ENCODE measurements around the gene VPS33A.
A peak's percentile ranks its signal among the peaks of the same experiment; 100 is the strongest.

The VPS33A gene

DNA sequence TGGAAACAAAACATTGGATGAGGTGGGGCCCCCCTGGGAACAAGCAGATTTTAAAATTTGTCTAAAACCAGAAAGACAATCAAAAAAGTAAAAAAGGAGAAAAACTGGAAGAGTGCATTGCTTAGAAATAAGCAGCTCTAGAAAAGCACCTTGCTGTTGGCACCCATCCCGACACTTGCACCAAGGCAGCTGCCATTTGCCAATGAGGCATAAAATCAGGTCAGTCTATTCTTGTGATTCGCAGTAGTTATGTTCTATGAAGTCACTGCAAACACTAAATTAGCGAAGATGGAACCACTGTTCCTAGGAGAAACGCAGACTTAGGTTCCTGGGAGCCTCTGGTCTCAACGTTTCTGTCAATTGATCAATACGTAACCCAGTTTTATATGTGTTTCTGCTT, 16.2 kb downstream of the VPS33A start:
- Histone ChIP-seq H3K9ac (ENCODE audit: low read depth, low read length) (no peak overlapping the region), H3K27me3 (ENCODE audit: insufficient read depth, low read length) (no peaks in the 10 kb centered on the region), H3K4me3 (ENCODE audit: low read length) (no peak overlapping the region), H3K27ac (ENCODE audit: low read length) (no peak overlapping the region), H3K4me1 (ENCODE audit: insufficient read depth, low read length) (no peaks in the 10 kb centered on the region), H3K36me3 (ENCODE audit: insufficient read depth, low read depth, low read length) (peaks cover 19% of the 10 kb centered on the region), H3K9me3 (ENCODE audit: insufficient read depth, low read depth, low read length) (no peaks in the 10 kb centered on the region)

DNA sequence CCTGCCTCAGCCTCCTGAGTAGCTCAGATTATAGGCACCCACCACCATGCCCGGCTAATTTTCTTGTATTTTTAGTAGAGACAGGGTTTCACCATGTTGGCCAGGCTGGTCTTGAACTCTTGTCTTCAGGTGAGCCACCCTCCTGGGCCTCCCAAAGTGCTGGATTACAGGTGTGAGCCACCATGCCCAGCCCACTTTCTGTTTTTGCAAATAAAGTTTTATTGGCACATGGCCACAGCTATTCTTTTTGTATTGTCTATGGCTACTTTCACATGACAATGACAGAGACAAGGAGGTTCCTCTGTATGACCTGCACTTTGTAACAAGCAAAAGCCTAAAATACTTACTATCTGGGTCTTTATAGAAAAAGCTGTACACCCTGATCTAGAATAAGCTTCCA, 20.7 kb downstream of the VPS33A start:
- Histone ChIP-seq H3K27ac (ENCODE audit: low read length) (no peak overlapping the region), H3K9ac (ENCODE audit: low read depth, low read length) (no peak overlapping the region), H3K9me3 (ENCODE audit: insufficient read depth, low read depth, low read length) (no peaks in the 10 kb centered on the region), H3K36me3 (ENCODE audit: insufficient read depth, low read depth, low read length) (peaks cover 41% of the 10 kb centered on the region), H3K27me3 (ENCODE audit: insufficient read depth, low read length) (no peaks in the 10 kb centered on the region), H3K4me1 (ENCODE audit: insufficient read depth, low read length) (no peaks in the 10 kb centered on the region), H3K4me3 (ENCODE audit: low read length) (no peak overlapping the region)

DNA sequence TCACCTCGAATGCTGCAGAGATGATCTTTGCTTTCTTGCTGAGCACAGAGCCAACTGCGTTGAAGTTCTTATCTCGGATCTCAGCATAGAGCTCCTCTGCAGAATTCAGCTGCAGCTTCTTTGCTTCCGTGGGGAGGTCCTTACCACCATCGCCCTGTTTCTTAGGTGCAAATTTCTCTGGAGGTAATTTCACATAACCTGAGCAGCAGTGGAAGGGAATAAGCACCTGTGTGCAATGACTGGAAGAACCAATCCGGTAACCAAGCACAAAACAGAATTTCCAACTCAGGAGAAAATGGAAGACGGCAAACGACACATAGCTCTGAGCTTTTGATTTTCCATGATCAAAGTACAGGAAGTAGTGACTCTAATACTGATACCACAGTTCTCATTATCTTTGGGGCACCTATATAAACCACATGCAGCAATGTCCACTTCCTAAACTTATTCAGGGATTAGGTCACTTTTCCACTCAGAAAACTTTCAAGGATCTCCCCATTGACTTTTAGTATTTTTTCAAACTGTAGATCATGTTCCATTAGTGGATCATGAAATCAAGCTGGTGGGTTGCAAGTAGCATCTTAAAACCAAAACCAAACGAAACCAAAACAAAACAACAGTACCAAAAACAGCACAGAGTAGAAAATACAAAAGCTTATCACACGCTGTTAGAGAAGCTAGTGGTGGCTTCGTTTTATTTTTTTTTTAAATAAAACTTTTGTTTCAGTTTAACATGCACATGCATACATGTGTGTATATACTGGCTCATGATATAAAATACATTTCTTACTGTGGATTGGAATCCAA, 21.5 kb downstream of the VPS33A start:
- Histone ChIP-seq H3K4me1 (ENCODE audit: insufficient read depth, low read length) (no peaks in the 10 kb centered on the region), H3K27ac (ENCODE audit: low read length) (no peak overlapping the region), H3K4me3 (ENCODE audit: low read length) (no peak overlapping the region), H3K9ac (ENCODE audit: low read depth, low read length) (no peak overlapping the region), H3K27me3 (ENCODE audit: insufficient read depth, low read length) (no peaks in the 10 kb centered on the region), H3K9me3 (ENCODE audit: insufficient read depth, low read depth, low read length) (no peaks in the 10 kb centered on the region), H3K36me3 (ENCODE audit: insufficient read depth, low read depth, low read length) (peaks cover 43% of the 10 kb centered on the region)

DNA sequence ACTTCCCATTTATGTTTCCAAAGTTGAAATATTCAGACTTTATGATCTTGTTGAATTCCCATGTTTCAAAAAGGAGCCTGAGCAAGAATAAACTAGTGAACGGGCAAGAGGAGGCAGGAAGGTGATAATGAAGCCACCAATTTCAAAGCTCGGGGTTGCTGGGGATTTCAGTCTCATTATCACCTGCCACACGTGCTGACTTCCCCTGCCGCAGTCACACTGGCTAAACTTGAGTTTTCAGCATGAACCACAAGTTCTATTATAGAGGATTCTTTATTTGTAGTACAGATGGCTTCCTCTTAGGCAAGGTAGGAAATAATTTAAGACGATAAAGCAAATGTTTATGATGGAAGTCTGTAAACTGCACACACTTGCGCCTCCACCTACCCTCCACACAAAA, 22.3 kb downstream of the VPS33A start:
- H3K36me3 ChIP-seq (ENCODE audit: insufficient read depth, low read depth, low read length), result peaks cover 39% of the 10 kb centered on the region
- H3K27ac ChIP-seq (ENCODE audit: low read length), result no peak overlapping the region
- H3K4me3 ChIP-seq (ENCODE audit: low read length), result no peak overlapping the region
- no peak overlapping the region for H3K9ac ChIP-seq (ENCODE audit: low read depth, low read length)
- H3K27me3 ChIP-seq (ENCODE audit: insufficient read depth, low read length), result no peaks in the 10 kb centered on the region
- H3K4me1 ChIP-seq (ENCODE audit: insufficient read depth, low read length), result no peaks in the 10 kb centered on the region
- H3K9me3 ChIP-seq (ENCODE audit: insufficient read depth, low read depth, low read length), result no peaks in the 10 kb centered on the region

DNA sequence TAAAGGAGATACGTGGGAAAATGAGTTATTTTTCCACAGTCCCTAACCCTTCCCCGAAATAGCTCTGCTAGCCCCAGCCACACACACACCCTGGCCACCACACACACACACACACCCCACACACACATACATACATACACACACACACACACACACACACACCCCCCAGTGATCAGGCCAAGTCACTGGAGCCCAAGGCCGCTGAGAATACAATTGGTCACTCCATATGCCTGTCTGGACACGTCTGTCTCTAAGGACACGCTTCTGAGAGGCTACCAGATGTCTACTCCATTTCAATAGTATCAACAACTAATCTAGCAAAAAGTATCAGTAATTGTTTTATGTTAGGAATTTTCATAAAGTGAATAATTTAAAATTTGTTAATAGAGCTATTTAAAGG, 27.4 kb downstream of the VPS33A start:
- H3K27ac ChIP-seq (ENCODE audit: low read length), result no peak overlapping the region
- peaks cover 50% of the 10 kb centered on the region for H3K36me3 ChIP-seq (ENCODE audit: insufficient read depth, low read depth, low read length)
- no peaks in the 10 kb centered on the region for H3K9me3 ChIP-seq (ENCODE audit: insufficient read depth, low read depth, low read length)
- no peak overlapping the region for H3K9ac ChIP-seq (ENCODE audit: low read depth, low read length)
- H3K4me3 ChIP-seq (ENCODE audit: low read length), result no peak overlapping the region
- no peaks in the 10 kb centered on the region for H3K4me1 ChIP-seq (ENCODE audit: insufficient read depth, low read length)
- H3K27me3 ChIP-seq (ENCODE audit: insufficient read depth, low read length), result no peaks in the 10 kb centered on the region

DNA sequence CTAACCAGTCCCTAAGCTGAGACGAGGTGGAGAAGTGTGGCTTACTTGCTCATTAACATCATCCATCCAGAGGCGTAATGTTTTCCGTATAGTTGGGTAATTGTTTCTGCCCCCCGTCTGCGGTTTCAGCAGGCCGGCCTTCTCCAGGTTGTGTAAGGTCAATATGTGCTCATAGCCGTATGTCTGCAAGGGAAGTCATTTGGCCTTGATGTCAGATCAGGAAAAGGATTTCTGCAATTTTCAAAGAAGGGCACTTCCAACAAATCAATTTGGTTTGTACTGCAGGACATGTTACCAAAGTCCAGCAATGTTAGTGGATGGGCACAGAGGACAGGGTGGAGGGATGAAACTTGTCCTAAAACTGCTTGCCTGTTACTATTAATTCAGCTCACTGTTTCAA, 30.6 kb downstream of the VPS33A start:
- Histone ChIP-seq H3K4me3 (ENCODE audit: low read length) (no peak overlapping the region), H3K9me3 (ENCODE audit: insufficient read depth, low read depth, low read length) (no peaks in the 10 kb centered on the region), H3K4me1 (ENCODE audit: insufficient read depth, low read length) (no peaks in the 10 kb centered on the region), H3K9ac (ENCODE audit: low read depth, low read length) (no peak overlapping the region), H3K27ac (ENCODE audit: low read length) (no peak overlapping the region), H3K27me3 (ENCODE audit: insufficient read depth, low read length) (no peaks in the 10 kb centered on the region), H3K36me3 (ENCODE audit: insufficient read depth, low read depth, low read length) (peaks cover 68% of the 10 kb centered on the region)

DNA sequence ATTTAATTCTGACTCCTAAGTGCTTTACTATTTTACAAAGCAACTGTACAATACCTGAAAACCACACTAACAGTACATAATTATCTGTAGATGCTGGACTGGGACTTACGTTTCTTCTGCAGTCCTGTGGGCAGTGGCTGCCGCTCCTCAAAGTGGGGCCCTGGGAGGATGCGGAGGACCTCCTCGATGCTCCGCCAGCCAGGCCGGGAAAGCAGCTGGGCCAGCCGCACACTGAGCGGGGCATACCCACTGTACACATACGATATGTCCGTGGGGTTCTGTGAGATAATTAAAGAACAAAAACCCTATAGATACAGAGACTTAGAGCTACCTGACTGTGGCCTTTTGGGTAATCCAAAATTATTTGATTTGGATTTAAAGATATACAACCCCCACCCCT, 33.6 kb downstream of the VPS33A start:
- Histone ChIP-seq H3K9me3 (ENCODE audit: insufficient read depth, low read depth, low read length) (no peaks in the 10 kb centered on the region), H3K4me3 (ENCODE audit: low read length) (no peak overlapping the region), H3K36me3 (ENCODE audit: insufficient read depth, low read depth, low read length) (peaks cover 56% of the 10 kb centered on the region), H3K4me1 (ENCODE audit: insufficient read depth, low read length) (no peaks in the 10 kb centered on the region), H3K27me3 (ENCODE audit: insufficient read depth, low read length) (no peaks in the 10 kb centered on the region), H3K27ac (ENCODE audit: low read length) (no peak overlapping the region), H3K9ac (ENCODE audit: low read depth, low read length) (no peak overlapping the region)

DNA sequence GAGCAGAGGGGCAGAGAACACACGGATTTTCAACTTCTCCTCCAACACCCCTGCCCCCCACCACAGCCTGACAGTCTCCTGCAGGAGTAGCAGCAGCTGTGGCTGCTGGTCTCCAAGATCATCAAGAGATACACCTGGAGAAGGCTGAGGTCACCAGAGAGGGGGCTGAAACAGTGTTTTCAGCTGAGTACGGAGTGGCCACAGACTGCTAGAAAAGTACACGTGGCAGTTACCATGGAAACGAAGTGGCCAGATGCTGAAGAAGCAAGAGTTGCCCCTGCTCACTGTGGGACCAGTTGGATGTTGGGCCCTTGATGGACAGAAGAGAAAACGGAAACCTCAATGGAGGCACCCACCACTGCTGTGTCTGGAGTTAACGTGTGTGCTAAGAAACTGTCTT, 35.5 kb downstream of the VPS33A start:
- no peaks in the 10 kb centered on the region for H3K9me3 ChIP-seq (ENCODE audit: insufficient read depth, low read depth, low read length)
- H3K27me3 ChIP-seq (ENCODE audit: insufficient read depth, low read length), result peaks cover 9% of the 10 kb centered on the region
- no peak overlapping the region for H3K9ac ChIP-seq (ENCODE audit: low read depth, low read length)
- H3K4me3 ChIP-seq (ENCODE audit: low read length), result no peak overlapping the region
- no peaks in the 10 kb centered on the region for H3K4me1 ChIP-seq (ENCODE audit: insufficient read depth, low read length)
- H3K36me3 ChIP-seq (ENCODE audit: insufficient read depth, low read depth, low read length), result peaks cover 47% of the 10 kb centered on the region
- no peak overlapping the region for H3K27ac ChIP-seq (ENCODE audit: low read length)

DNA sequence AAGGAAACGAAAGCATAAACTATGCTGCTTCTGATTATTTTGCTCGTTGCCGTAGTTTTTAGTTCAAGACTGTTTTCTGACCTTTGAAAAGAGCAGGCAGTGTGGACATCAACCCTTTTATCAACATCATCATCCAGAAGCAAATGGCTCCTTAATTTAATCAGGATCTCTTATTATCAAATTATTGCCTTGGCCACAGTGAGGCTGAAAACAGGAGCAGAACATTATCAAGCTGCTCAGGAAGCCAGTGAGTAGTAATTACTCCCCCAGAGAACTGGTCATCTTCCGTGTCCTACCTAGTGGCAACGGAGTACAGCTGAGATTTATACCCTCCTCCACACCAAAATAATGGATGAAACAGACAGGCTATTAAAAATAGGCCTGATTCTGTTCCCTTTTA, 38.2 kb downstream of the VPS33A start:
- Histone ChIP-seq H3K9me3 (ENCODE audit: insufficient read depth, low read depth, low read length) (no peaks in the 10 kb centered on the region), H3K36me3 (ENCODE audit: insufficient read depth, low read depth, low read length) (peaks cover 39% of the 10 kb centered on the region), H3K27ac (ENCODE audit: low read length) (no peak overlapping the region), H3K9ac (ENCODE audit: low read depth, low read length) (no peak overlapping the region), H3K4me3 (ENCODE audit: low read length) (no peak overlapping the region), H3K4me1 (ENCODE audit: insufficient read depth, low read length) (peaks cover 14% of the 10 kb centered on the region), H3K27me3 (ENCODE audit: insufficient read depth, low read length) (peaks cover 9% of the 10 kb centered on the region)

DNA sequence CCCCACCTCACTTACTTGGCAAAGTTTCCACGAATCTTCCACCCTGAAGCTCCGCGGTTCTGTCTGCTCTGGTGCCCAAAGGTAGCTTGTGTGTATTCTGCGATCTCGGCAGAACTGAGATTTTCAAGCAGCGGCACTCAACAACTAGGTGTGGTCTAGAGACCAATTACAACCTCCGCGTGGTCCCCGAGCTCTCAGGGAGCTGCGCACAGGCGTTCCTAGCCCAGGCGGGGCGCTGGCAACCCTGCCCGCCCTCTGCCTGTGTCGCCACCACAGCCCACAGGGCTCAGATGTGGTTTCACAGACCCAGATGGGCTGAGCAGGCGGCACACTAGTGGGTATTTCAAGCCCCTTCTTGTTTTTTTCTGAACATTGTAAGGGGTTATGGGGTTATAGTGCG, 39.0 kb downstream of the VPS33A start:
- peaks cover 39% of the 10 kb centered on the region for H3K36me3 ChIP-seq (ENCODE audit: insufficient read depth, low read depth, low read length)
- no peak overlapping the region for H3K4me3 ChIP-seq (ENCODE audit: low read length)
- H3K9ac ChIP-seq (ENCODE audit: low read depth, low read length), result no peak overlapping the region
- no peak overlapping the region for H3K27ac ChIP-seq (ENCODE audit: low read length)
- H3K9me3 ChIP-seq (ENCODE audit: insufficient read depth, low read depth, low read length), result no peaks in the 10 kb centered on the region
- peaks cover 18% of the 10 kb centered on the region for H3K4me1 ChIP-seq (ENCODE audit: insufficient read depth, low read length)
- peaks cover 9% of the 10 kb centered on the region for H3K27me3 ChIP-seq (ENCODE audit: insufficient read depth, low read length)

DNA sequence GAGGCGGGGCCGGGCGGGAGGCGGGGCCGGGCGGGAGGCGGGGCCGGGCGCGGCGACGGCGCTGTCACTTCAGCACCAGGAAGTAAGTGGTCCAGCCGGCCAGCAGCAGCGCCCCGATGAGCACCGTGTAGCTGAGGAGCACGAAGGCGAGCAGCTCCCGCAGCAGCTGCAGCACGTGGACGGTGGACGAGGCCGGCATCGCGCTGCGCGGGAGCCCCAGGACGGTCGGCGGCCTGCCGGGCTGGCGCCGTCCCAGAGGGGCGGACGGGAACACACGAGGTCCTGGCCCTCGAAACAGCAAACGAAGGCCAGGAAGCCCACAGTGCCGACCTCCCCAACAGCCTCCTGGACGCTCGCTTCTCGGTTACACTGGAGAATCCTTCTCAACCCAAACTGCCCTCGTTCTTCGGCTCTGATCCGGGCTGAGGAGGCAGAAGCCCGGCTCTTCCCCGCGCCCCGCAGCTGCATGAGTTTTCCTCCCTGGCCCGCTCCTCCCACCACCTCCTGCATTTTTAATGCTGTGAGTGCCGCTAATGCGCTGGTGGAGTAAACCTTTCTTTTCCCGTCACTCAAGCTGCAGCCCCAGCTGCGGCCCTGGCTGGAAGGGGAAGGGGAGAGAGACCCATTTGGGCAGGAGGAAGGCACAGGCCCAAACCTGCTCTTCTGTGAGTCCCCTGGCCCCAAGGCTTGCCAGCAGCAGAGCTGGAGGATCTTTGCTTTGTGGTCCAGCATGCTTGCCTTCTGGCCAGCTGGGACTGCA, 39.7 kb downstream of the VPS33A start:
- Histone ChIP-seq H3K9me3 (ENCODE audit: insufficient read depth, low read depth, low read length) (no peaks in the 10 kb centered on the region), H3K27ac (ENCODE audit: low read length) (no peak overlapping the region), H3K4me3 (ENCODE audit: low read length) (peak overlapping the region; percentile 56; the same call in 1 of the 2 replicates), H3K4me1 (ENCODE audit: insufficient read depth, low read length) (peaks cover 18% of the 10 kb centered on the region), H3K27me3 (ENCODE audit: insufficient read depth, low read length) (peaks cover 9% of the 10 kb centered on the region), H3K36me3 (ENCODE audit: insufficient read depth, low read depth, low read length) (peaks cover 38% of the 10 kb centered on the region), H3K9ac (ENCODE audit: low read depth, low read length) (peak overlapping the region; percentile 15; the same call in 1 of the 2 replicates)
